ENCODE data around the gene STX19.
"Not testable (repeated sequence)": the region's sequence is repeated elsewhere in the genome, so short reads cannot be mapped to it uniquely, and the experiment has no call there.

STX19 gene

GRCh38 chr3:93979850-93980676, 48.3 kb downstream of the STX19 start, which contains the start of gene ARL13B:
ARL13B (plus strand) TSS chr3:93980155; CDS start chr3:93980424, 269 bp downstream.
- DNase-seq (ENCODE audit: extremely low read depth in 1 of 2, low read depth in 1 of 2): peak; percentile 79 to 96

DNA sequence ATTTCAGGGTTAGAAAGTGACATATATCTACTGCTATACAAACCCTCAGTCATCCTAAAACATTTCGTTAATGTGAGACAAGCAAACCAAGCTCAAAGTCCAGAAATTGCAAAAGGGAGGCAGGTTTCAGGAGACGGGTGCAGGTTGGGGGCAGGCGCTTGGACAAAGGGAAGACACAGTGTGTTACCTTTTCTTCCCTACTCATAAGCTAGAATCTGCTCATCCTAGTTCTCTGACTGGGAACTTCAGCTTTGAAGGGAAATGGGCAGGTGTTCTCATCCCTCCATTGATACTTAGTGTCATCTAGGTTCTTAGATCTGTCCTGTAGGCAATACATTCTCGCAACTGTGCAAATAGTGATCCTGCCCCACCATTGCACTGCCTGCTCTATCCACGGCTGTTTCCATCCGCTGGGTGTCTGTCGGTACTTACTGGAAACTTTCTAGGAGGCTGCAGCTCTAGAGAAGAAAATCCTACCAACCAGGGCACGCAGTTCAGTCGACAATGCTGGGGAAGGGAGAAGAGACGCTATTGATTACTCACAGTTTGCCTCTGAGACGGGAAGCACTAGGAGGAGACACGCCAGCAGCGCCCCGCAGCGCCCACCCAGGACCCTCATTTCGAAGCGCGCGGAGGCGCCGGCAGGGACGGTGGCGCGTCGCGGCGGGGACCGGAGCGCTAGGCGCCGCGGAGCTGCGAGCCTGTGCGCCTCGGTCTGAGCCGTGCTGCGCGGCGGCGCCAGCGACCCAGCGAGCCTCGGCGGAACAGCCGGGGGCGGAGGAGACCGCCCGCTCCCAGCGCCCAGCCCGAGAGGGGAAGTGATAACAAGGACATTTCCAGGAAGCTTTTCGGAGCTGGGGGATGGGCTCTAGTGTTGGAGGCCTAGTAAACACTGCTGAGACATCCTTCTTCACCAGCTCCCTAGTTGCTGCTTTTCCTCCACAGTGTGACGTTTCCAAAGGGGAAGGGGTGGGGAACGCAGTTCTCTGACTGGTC, 55.0 kb downstream of the STX19 start, which contains the start of gene PROS1:
PROS1 (minus strand) TSS at position 766 of the 996 bp plus-strand sequence; CDS start at position 619, 147 bp downstream.
- peak; percentile 22 to 40 for DNase-seq (ENCODE audit: extremely low read depth in 1 of 2, low read depth in 1 of 2)

- DNase-seq (ENCODE audit: extremely low read depth in 1 of 2, low read depth in 1 of 2): no peak
Measured at GRCh38 chr3:93969997-93970396, 58.4 kb downstream of the STX19 start.

DNA sequence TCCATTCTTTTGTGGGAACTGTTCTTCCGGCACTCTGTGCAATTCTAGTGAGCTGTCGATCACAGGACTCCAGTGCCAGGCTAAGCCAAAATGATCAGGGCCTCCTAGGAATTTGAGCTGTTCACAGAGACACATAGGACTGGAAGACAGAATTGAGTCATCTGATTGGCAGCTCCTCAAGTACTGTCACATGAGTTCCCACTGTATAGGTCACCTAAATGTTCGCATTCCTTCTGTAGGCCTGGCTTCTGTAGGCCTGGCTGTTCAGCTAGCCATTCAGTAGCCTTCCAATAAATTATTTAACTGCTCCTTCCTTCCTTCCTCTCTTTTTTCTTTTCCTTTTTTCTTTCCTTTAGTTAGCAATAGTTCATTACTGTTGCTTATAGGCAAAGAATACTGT, 59.0 kb downstream of the STX19 start:
- no peak for DNase-seq (ENCODE audit: extremely low read depth in 1 of 2, low read depth in 1 of 2)

- not testable (repeated sequence) for DNase-seq (ENCODE audit: extremely low read depth in 1 of 2, low read depth in 1 of 2)
Measured at GRCh38 chr3:93965106-93965505, 63.3 kb downstream of the STX19 start.
